ENCODE results near the gene EFCAB11.

GRCh38 chr14:89813617-89814031, 140.9 kb downstream of the EFCAB11 start:
- no peak for TF ChIP-seq CTCF (conservative IDR thresholded peaks at IDR 0.05)
- TF ChIP-seq ZFX (IDR thresholded peaks at IDR 0.05) = no peak

All from C4-2B (cell line).